ENCODE data around the gene COG2.
"Not testable (repeated sequence)": the region's sequence is repeated elsewhere in the genome, so short reads cannot be mapped to it uniquely, and the experiment has no call there.

The COG2 gene

GRCh38 chr1:230679192-230679591 is 36.9 kb downstream of the COG2 start:
- no peak for DNase-seq

- DNase-seq: no peak
Measured at GRCh38 chr1:230679825-230680224, 37.5 kb downstream of the COG2 start.

DNA sequence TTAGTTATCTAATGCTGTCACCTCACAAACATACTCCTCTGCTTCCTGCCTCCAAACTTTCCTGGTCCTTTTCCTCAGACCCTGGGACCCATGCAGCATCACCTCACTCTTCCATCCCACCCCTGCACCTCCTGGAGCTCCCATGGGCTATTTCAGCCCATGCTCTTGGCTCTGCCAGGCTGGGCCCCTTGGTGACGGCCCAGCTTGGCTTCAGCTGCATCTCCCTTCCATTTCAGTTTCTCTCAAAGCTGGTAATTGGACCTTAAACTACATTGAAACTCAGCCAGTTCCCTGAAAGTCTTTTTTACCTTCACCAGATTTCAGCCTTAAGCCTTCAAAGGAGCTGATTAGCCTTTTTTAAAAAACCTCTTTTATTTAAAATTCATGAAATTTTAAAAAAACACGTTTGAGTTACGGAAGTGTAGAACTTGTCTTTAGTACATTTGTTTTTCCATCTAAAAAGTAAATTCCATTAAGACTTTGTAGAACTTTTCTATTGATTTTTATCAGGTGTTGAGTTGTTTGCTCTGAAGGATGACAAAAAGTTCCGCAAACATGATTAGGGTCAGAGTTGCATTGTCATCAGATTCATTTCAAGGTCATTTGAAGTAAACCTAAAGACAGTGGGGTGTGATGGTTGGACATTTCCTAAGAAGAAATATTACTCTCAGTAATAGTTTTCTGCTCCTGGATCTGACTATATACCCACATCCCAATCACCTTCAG is 38.2 kb downstream of the COG2 start:
- no peak for DNase-seq

DNA sequence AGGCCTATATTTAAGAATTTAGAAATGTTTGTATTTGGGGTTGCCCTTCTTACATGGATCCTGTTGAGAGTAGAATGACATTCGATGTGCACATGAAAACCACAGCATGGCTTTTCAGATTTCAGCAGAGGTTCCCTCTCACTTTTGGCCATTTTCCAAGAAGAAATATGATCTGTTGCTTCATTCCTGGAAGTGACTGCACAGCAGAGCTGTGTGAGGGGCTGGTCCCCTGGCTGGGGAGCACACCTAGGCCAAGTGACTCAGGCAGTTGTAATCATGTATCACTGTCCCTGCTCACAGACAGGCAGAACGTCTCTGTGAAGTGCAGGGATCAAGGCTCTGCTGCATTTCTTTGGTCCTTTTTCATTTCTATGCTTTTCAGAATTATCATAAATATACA is 39.3 kb downstream of the COG2 start:
- peak in 1 of 2 experiments; percentile 7 for DNase-seq

DNA sequence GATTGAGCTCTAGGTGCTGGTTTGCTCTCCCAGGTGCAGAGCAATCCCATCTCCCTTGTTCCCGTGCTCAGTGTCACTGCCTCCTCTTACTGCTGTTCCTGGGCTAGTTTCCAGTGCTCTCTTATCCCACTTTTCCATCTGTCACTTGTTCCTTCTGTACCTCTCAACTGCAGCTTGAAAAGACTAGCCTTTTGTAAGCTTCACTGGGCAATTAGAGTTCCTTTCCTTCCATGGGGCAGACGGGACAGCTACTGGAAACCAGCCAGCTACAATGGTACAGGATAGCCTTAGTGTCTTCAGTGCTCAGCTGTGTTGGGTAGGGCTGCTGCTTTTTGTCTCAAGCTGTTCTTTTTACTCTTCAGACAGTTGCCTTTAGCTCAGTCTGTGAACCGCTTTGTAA is 40.0 kb downstream of the COG2 start:
- DNase-seq: no peak

DNA sequence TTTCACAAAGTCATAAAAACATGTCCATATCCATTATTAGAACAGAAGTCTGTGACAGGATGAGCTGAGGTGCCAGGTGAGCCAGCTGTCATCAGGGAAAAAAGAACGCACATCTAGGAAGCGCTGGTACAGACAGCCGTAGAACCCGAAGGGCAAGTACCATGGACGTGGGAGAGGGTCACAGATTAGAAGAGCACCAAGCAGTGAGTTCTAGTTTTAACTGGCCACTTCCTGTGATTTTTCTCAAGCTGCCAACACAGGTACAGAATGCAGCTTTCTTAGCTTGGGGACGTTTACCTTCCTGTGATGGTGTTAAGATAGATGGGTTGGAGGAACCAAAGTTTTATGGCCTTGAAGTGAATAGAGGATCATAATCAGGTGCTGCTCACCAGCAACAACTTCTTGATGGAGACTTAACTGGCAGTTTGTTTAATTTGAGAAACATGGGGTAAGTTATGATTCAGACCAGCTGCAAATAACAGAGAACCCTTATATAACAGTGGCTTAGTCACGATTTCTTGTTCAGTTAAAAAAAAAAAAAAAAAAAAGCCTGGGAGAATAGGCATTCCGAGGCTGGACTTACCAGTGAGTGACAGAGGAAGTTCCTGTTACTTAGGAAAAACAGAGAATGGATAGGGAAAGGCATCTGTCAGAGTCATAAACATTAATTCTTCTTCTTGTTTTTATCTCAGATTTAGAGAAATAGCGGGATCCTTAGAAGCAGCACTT is 40.8 kb downstream of the COG2 start:
- no peak for DNase-seq

- no peak for DNase-seq
Measured at GRCh38 chr1:230684146-230684545, 41.9 kb downstream of the COG2 start.

DNA sequence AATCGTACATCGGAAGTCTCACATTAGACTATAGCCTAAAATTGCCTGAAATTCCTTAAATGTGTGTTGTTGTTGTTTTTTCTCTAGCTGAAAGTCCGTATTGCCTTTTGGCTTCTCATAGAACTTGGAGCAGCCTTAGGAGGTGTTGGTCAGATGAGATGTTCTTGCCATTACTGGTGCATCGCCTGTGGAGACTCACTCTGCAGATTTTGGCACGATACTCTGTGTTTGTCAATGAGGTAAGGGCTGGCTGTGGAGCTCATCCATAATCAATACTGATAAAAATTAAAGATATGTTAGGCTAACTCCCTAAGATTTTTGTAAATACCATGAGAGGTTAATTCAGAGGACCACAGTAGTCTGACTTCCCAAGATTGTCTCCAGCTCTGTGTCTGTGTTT is 42.7 kb downstream of the COG2 start:
- no peak for DNase-seq

- DNase-seq: no peak
Measured at GRCh38 chr1:230686747-230687146, 44.5 kb downstream of the COG2 start.

DNA sequence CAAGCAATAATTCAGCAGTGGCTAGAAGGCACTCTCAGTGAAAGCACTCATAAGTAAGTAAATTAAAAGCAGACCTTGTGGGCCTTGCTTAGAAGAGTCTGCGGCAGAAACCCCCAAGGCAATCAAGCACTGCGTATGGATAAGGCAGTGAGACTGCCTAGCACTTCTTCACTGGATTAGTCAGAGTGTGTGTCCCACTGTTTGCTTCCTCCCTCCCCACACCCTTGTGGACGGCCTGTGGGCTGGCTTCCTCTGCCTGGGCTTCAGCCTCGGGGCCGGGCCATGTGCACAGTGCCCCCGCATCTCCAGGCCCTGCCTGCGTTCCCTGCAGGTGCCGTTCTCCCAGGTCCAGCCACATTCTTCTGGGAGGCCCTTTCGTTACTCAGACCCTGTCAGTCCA is 47.8 kb downstream of the COG2 start:
- no peak for DNase-seq

GRCh38 chr1:230691615-230692014 is 49.3 kb downstream of the COG2 start:
- DNase-seq: no peak

DNA sequence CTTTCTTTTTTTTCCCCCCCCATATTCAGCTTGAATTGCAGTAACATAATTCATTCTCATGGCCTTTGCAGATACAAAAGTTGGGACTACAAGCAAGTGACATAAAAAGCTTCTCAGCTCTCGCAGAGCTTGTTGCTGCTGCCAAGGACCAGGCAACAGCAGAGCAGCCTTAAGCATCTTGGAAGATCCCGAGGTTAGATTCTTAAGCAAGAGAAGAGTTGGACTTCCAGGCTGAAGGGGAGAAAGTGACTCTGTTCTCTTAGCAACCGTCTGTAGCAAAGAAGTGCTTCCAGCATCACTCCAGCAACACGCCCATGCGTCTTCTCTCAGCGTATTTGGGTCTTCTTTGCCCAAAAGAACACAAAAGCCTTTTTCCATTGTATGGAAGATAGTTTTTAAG is 50.9 kb downstream of the COG2 start:
- DNase-seq: no peak

- DNase-seq: no peak
Measured at GRCh38 chr1:230693777-230694176, 51.5 kb downstream of the COG2 start.

GRCh38 chr1:230694464-230694863 is 52.2 kb downstream of the COG2 start:
- DNase-seq: no peak

GRCh38 chr1:230694991-230695390 is 52.7 kb downstream of the COG2 start:
- DNase-seq: no peak

- no peak for DNase-seq
Measured at GRCh38 chr1:230696218-230696617, 53.9 kb downstream of the COG2 start.

DNA sequence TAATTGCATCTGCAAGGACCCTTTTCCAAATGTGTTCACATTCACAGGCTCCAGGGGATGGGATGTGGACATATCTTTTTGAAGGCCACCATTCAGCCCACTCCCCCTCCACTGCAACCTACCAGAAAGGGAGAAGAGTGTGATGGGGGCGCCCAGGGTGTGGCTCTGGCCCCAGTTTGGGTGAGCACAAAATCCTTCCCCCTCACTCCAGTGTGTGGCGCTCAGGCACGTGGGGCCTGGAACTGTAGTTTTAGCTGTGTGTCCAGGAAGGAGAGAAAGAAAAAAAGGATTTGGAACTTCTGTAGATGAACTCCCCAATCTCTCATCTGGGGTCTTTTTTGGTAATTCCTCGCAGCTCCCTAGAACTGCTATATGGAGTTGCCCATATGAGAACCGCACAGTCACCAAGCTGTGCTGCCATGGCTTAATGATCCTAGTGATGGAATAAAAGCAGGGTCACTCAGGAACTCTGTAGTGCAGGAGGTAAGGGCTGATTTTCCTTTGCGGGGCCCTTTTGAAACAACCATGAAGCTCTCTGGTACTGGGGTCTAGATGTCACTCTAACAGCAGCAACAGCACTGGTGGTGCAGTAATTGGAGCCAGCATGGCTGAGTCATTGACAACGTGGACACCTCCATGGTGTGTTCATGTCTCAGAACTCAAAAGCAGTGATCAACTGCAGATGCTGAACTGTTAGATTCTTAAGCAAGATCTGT is 54.6 kb downstream of the COG2 start:
- DNase-seq: no peak

DNA sequence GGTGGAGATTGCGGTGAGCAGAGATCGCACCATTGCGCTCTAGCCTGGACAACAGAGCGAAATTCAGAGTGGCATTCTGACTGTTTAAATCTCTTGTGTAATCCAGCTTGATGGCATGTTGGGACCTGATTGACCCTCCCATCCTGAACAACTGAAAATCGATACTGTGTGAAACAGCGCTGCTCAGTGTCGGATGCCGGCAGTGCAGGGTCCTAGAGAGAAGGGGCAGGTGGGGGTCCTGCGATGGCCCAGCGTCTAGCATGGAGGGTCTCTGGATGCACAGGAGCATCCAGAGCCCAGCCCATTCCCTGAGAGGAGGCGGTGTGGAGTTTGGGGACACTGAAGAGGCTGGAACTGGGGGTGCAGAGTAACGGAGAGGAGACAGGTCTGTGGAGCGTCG is 55.8 kb downstream of the COG2 start:
- DNase-seq: no peak

GRCh38 chr1:230698964-230699363 is 56.7 kb downstream of the COG2 start:
- DNase-seq: not testable (repeated sequence)

DNA sequence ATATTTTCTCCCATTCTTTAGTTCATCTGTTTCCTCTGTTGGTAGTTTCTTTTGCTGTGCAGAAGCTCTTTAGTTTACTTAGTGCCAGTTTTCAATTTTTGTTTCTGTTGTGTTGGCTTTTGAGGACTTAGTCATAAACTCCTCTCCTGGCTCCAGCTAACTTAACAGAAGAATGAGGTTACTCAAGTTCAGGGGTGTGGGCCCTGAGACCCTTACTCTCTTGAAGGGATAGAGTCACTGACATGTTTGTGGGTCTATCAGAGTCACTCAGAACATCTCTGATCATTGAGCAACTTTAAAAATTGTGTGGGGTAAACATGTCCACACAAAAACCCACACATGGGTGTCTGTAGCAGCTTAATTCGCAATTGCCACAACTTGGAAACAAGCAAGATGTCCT is 57.4 kb downstream of the COG2 start:
- DNase-seq: no peak

DNA sequence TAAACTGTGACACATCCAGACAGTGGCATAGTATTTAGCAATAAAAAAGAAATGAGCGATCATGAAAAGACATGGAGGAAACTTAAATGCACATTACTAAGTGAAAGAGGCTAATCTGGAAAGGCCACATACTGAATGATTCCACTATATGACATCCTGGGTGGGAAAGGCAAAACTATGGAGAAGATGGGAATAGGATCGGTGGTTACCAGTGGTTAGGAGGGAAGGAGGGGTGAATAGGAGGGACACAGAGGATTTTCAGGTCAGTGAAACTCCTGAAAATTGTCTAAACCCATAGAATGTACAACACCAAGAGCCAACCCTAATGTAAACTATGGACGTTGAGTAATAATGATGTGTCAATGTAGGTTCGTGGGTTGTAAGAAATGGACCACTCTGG is 57.9 kb downstream of the COG2 start:
- no peak for DNase-seq

DNA sequence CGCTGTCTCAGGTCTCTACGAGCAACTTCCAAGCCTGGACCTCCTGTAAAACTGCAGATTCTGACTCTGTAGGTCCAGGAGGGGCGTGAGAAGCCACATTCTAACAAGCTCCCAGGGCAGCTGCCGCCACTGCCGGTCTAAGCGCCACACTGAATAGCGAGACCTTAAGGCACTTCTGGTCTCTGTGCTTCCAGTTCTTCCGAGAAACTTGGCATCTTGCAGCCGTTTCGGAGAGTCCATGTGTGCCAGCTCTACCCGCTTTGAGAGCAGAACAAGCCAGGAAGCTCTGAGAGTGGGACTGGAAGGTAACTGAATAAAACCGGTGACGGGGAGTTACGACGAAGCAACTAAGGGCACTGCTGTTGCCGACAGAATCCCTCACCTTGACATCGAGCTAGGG is 59.2 kb downstream of the COG2 start:
- DNase-seq: no peak

GRCh38 chr1:230701895-230702768 is 59.9 kb downstream of the COG2 start:
- no peak for DNase-seq

Data from NCI-H1930 (cell line).